Chondrocyte (in vitro differentiated cells): ENCODE data around the gene MADCAM1. TPM values are rescaled to one million over a fixed set of nuclear protein-coding genes. Genes with fewer than 3 reads are reported as not detected.

Experiments used
- DNase-seq: peaks from one replicate; pipeline ENCODE4 v3.0.0; 2021; ENCODE audit warnings: mixed read lengths, low spot score
- H3K27ac Mint-ChIP-seq: one replicate; pipeline ENCODE4 v1.8.0; 2021; ENCODE audit warnings: mild to moderate bottlenecking, moderate library complexity, mixed read lengths; ENCODE audit not compliant: unreplicated experiment
- H3K27me3 Mint-ChIP-seq: 2 replicates; pipeline ENCODE4 v1.8.0; 2021; ENCODE audit warnings: low read depth, mixed read lengths
- H3K36me3 Mint-ChIP-seq: 2 replicates; pipeline ENCODE4 v1.8.0; 2021; ENCODE audit warnings: low read depth, mixed read lengths
- H3K4me1 Mint-ChIP-seq: 2 replicates; pipeline ENCODE4 v1.8.0; 2021; ENCODE audit warnings: low read depth, mild to moderate bottlenecking, mixed read lengths
- H3K4me3 Mint-ChIP-seq: one replicate; pipeline ENCODE4 v1.8.0; 2021; ENCODE audit warnings: mild to moderate bottlenecking, moderate library complexity, mixed read lengths; ENCODE audit not compliant: unreplicated experiment
- H3K9me3 Mint-ChIP-seq: 2 replicates; pipeline ENCODE4 v1.8.0; 2021; ENCODE audit warnings: low read depth, mixed read lengths
- total RNA-seq: library from RNA; stranded (reverse); gene quantifications from 3 replicates; pipeline ENCODE4 v1.2.1, GENCODE V29; 2021
- TF ChIP-seq, protein P1 (sequence below): fragments of 200-600 bp; sonication (generic); IDR thresholded peaks from 2 replicates; pipeline ENCODE4 v1.5.0; 2021; ENCODE audit warnings: antibody characterized with exemption, mild to moderate bottlenecking, moderate library complexity

MADCAM1 gene
- total RNA-seq, 1 donor from 2014 or later = 0.62 TPM

DNA sequence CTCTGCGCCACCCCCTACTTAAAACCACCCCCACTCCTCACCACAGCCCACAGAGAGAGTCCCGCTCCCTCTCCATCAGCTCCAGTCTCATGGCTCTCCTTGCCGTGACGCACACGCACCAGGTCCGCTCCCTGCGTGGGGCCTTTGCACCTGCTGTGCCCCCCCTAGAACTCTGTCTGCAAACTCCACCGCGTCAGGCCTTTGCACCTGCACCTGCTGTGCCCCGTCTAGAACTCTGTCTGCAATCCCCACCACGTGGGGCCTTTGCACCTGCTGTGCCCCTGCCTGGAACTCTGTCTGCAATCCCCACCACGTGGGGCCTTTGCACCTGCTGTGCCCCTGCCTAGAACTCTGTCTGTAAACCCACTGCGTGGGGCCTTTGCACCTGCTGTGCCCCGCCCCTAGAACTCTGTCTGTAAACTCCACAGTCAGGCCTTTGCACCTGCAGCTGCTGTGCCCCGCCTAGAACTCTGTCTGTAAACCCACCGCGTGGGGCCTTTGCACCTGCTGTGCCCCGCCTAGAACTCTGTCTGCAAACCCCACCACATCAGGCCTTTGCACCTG, 39.7 kb upstream of the MADCAM1 start:
- Mint-ChIP-seq H3K9me3 (no peaks in the 10 kb centered on the region), H3K27me3 (no peaks in the 10 kb centered on the region), H3K36me3 (peaks cover 6% of the 10 kb centered on the region), H3K4me1 (peaks cover 6% of the 10 kb centered on the region), H3K27ac (no peak overlapping the region), H3K4me3 (no peak overlapping the region)
- DNase-seq = peak; percentile 63
- TF ChIP-seq, protein P1, sequence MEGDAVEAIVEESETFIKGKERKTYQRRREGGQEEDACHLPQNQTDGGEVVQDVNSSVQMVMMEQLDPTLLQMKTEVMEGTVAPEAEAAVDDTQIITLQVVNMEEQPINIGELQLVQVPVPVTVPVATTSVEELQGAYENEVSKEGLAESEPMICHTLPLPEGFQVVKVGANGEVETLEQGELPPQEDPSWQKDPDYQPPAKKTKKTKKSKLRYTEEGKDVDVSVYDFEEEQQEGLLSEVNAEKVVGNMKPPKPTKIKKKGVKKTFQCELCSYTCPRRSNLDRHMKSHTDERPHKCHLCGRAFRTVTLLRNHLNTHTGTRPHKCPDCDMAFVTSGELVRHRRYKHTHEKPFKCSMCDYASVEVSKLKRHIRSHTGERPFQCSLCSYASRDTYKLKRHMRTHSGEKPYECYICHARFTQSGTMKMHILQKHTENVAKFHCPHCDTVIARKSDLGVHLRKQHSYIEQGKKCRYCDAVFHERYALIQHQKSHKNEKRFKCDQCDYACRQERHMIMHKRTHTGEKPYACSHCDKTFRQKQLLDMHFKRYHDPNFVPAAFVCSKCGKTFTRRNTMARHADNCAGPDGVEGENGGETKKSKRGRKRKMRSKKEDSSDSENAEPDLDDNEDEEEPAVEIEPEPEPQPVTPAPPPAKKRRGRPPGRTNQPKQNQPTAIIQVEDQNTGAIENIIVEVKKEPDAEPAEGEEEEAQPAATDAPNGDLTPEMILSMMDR = no peak

GRCh38 chr19:457636-458035, 38.6 kb upstream of the MADCAM1 start:
- Mint-ChIP-seq H3K27me3 (no peaks in the 10 kb centered on the region), H3K9me3 (no peaks in the 10 kb centered on the region), H3K4me1 (peaks cover 7% of the 10 kb centered on the region), H3K36me3 (peaks cover 6% of the 10 kb centered on the region), H3K27ac (no peak overlapping the region), H3K4me3 (no peak overlapping the region)
- DNase-seq = no peak
- TF ChIP-seq, protein P1 = no peak

DNA sequence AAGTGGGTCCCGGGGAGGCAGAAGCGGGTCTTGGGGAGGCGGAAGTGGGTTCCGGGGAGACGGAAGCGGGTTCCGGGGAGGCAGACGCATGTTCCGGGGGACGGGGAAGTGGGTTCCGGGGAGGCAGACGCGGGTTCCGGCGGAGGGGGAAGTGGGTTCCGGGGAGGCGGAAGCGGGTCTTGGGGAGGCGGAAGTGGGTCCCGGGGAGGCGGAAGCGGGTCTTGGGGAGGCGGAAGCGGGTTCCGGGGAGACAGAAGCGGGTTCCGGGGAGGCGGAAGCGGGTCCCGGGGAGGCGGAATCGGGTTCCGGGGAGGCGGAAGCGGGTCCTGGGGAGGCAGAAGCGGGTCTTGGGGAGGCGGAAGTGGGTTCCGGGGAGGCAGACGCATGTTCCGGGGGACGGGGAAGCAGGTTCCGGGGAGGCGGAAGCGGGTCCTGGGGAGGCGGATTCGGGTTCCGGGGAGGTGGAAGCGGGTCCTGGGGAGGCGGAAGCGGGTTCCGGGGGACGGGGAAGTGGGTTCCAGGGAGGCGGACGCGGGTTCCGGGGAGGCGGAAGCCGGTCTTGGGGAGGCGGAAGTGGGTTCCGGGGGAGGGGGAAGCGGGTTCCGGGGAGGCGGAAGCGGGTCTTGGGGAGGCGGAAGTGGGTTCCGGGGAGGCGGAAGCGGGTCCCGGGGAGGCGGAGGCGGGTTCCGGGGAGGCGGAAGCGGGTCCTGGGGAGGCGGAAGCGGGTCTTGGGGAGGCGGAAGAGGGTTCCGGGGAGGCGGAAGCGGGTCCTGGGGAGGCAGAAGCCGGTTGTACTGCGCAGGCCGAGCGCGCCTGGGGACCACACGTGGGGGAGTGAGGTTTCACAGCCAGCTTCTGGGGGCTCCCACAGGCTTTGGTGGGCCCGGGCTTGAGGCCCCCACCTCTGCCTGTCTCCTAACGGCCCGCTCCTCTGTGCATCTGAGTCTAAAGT, 37.9 kb upstream of the MADCAM1 start:
- no peak overlapping the region for H3K4me3 Mint-ChIP-seq
- H3K27me3 Mint-ChIP-seq = no peaks in the 10 kb centered on the region

DNA sequence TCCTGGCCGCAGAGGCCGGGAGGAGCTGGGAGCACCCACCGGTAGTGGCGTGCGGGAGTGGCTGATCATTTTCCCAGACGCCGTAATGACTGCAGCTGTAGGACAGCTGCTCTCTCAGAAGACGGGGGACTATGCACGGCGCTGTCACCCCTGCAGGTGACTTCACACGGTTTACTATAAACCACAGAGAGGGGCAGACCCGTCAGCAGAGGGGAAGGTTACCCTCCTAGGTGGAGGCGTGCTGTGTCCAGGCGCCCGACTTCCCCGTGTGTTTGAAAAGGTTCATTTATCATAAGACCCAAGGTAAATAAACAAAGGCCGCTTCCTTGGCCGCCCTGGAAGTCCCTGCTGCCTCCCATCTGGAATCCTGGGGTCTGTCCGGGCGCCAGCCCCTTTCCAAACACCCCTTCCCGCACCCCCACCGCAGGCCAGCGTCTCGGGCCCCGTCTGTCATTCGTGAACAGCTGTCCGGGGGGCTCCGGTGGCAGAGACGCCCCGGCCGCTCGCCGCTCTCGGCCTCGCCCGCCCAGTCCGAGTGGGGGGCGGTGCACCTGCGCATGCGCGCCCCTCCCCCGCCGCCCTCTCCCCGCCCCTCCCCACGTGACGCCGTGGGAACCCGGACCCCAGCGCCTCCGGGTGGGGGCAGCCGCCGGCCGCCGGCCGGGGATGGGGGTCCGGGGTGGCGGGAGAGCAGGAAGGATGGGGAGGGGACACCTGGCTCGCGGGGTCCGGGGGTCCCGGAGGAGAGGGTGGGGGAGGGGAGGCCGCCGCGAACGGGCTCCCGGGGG, 36.4 kb upstream of the MADCAM1 start:
- Mint-ChIP-seq H3K27ac (peak overlapping the region; percentile 90), H3K36me3 (peaks cover 3% of the 10 kb centered on the region), H3K9me3 (no peaks in the 10 kb centered on the region), H3K4me3 (peak overlapping the region; percentile 87), H3K4me1 (peaks cover 7% of the 10 kb centered on the region), H3K27me3 (no peaks in the 10 kb centered on the region)
- TF ChIP-seq, protein P1 = peak; percentile 15
- no peak for DNase-seq

More for the DNA sequence above, 37.9 kb upstream of the MADCAM1 start:
- Mint-ChIP-seq H3K9me3 (no peaks in the 10 kb centered on the region), H3K36me3 (peaks cover 6% of the 10 kb centered on the region), H3K4me1 (peaks cover 7% of the 10 kb centered on the region), H3K27ac (no peak overlapping the region)
- no peak for DNase-seq
- TF ChIP-seq, protein P1 = no peak
